Ovary (tissue), 3 donors: ENCODE data around the gene CNGA1.
"Not testable (repeated sequence)": the region's sequence is repeated elsewhere in the genome, so short reads cannot be mapped to it uniquely, and the experiment has no call there.

ENCODE experiments used
- EP300 ChIP-seq: sonication (generic); formaldehyde crosslinking; IDR thresholded peaks from one replicate; pipeline ENCODE4 v1.6.1; 2017; ENCODE audit warnings: antibody characterized with exemption
- TF ChIP-seq, protein P1 (sequence below), 3 donors: fragments of 450-650 bp in 2 of 3; fragments of 200-600 bp in 1 of 3; IDR thresholded peaks; one replicate each; pipeline versions ENCODE4 v1.5.1 to v1.8.0; 2016 to 2022; ENCODE audit warnings: antibody characterized with exemption in 3 of 3, mild to moderate bottlenecking in 1 of 3
- donor health status: DM: no; HTN: no; CAD: no.

DNA sequence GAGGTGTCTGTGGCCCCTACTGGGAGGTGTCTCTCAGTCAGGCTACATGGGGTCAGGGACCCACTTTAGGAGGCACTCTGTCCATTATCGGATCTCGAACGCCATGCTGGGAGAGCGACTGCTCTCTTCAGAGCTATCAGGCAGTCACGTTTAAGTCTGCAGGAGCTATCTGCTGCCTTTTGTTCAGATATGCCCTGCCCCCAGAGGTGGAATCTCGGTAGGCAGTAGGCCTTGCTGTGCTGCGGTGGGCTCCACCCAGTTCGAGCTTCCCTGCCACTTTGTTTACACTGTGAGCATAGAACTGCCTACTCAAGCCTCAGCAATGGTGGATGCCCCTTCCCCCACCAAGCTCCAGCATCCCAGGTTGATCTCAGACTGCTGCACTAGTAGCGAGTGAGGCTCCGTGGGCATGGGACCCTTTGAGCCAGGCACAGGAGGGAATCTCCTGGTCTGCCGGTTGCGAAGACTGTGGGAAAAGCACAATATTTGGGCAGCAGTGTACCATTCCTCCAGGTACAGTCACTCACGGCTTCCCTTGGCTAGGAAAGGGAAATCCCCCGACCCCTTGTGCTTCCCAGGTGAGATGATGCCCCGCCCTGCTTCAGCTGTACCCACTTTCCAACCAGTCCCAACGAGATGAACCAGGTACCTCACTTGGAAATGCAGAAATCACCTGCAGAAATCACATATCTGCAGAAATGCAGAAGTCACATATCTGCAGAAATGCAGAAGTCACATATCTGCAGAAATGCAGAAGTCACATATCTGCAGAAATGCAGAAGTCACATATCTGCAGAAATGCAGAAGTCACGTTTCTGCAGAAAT is 93.8 kb downstream of the CNGA1 start:
- TF ChIP-seq, protein P1, sequence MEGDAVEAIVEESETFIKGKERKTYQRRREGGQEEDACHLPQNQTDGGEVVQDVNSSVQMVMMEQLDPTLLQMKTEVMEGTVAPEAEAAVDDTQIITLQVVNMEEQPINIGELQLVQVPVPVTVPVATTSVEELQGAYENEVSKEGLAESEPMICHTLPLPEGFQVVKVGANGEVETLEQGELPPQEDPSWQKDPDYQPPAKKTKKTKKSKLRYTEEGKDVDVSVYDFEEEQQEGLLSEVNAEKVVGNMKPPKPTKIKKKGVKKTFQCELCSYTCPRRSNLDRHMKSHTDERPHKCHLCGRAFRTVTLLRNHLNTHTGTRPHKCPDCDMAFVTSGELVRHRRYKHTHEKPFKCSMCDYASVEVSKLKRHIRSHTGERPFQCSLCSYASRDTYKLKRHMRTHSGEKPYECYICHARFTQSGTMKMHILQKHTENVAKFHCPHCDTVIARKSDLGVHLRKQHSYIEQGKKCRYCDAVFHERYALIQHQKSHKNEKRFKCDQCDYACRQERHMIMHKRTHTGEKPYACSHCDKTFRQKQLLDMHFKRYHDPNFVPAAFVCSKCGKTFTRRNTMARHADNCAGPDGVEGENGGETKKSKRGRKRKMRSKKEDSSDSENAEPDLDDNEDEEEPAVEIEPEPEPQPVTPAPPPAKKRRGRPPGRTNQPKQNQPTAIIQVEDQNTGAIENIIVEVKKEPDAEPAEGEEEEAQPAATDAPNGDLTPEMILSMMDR (IDR thresholded peaks at IDR 0.05): not testable (repeated sequence)
- TF ChIP-seq EP300: not testable (repeated sequence)
